HL-60/S4 treated with phorbol 12-myristate 13-acetate at 8.2 ng/mL for 4 days and 3 days (cell line): ENCODE measurements around the gene GMPR.

Experiments
- in situ Hi-C: fragments of 300-500 bp; cut with MboI; formaldehyde crosslinking; loops from 2 replicates; pipeline ENCODE4 v1.15.0; 2022; ENCODE audit warnings: low sequenced_read_pairs

GMPR gene

DNA sequence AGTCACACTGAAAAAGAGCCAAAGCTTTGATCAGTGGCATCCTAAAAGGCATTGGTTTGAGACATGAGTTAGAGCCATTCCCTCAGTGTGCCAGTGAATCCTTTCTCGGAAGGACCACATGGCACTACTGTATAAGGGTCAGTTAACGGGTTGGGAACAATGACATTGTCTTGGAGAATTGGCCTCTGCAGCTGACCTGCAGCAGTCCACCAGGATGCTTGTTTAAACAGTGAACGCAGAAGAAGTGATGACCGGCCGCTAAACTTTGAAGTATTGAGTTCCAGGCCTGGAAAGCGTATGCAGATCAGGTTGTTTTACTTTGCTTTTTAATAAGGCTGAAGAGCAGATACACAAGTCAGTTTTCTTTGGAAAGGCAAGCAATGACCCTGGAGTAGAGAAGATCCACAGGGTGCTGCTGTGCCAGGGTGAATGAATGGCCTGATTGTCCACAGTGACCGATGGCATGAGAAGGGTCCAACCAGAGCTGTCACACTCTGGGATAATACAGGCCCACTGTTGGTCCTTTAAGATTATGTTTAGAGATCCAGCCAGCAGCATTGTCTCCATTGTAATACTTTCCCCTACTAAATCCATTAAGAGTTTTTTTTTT, 57.8 kb downstream of the GMPR start:
- in situ Hi-C loops, result no loop called here

DNA sequence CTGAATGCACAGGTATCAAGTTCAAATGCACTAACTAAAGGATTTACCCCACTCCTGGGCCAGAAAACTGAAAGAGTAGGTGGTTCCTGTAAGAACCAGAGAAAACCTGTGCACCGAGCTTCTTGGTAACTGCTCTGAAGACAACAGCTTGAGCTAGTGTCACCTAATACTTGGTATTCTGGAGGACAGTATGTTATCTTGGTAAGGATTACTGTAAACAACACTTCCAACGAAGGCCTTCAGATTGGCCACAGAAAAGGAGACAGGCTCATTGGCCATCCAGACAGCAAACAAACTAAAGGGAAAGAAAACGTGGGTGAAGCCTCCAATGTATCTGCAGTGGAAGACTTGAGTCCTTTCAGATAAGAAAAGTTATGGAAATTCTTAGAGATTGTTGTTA, 61.5 kb downstream of the GMPR start:
- in situ Hi-C loops, result no loop called here

DNA sequence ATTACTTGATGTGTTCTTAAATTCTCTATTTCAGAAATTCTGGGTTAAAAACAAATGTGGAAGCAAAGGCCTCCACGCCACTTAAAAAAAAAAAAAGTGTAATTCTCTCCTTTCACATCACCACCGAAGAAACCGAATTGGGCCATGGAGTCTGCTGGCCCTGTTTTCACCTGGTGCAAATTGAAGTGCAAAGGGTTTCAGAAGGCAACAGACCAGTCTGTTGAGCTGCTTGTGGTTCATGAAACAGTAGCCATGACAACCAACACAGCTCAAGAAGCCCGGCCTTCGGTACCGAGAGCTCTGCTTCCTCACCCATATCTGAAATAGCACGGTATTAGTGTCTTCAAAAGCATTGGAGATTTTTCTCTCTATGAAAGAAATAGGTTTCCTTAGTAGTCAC, 63.1 kb downstream of the GMPR start:
- in situ Hi-C loops, result no loop called here

DNA sequence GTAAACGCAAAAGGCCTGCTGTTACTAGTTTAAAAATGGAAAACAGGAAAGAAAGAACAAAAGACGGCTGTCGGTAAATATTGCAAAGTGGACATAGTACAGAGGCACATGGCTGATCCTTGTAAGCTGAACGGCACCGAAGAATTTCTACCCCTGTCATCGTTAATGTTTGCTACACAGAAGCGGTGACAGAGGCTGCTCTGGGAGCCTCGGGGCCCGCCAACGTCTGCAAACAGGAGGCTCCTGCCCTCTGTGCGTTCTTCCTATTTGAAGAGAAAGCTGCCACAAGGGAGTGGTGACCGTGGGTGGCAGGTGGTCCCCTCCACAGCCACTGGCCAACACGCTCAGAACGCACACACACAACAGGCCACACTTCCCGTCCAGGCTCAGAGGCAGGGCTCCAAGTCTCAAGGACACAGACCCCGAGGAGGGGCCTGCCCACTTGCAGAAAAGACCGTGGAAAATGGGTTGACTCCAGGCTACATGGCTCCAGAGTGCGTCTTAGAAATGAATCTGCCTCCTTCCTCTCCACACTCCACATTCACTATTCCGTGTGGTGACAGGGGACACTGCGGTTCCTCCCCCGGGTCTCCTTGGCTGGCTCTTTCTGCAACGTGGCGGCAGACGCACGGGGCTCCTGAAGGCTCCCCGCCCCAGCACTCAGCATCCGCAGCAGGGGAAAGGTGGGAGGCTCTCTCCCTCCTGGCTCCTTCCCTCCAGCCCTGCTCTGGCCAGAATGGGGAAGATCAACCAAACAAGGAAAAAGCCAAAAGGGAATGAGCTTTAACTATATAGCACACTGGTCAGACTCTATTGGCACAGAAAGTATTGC, 64.5 kb downstream of the GMPR start:
- in situ Hi-C loops, result no loop called here

DNA sequence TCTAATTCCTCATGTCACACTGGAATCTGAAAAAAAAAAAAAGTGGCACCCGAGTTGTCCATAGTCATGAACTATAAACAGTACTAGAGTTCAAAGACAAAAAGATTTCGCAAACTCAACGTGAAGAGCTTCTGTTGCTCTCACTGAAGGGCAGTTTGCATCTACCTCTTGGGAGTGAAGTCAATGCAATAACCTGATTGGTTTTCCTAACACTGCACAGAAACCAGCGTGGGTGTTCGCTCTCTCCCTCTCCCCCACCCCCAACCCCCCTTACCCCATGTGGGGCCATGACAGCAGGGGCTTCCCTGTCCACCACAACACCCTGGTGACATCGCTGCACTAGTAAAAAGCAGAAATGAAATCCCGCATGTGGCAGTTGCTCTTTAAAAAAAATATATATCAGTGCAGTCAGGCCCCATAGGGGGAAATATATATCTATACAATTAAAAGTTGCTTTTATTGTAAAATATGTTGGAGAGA, 66.9 kb downstream of the GMPR start:
- in situ Hi-C loops, result no loop called here

DNA sequence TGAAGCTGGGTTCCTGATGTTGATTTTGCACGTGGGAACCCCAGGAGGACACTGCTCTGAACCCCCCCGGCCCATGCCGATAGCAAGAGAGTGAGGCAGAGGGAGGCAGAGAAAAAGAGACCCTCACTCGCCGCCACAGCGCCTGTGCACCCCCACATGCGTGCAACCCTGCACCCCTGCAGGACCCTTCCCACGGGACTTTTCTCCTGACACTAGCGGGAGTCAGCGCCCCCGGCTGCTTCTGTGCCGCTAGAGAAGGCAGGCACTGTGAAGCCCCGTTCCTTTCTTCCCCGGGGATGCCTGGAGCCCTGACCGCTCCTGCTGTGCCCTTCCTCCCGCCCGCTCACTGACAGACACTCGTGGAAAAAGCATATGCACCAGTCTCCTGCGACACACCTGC, 67.4 kb downstream of the GMPR start:
- in situ Hi-C loops, result no loop called here

DNA sequence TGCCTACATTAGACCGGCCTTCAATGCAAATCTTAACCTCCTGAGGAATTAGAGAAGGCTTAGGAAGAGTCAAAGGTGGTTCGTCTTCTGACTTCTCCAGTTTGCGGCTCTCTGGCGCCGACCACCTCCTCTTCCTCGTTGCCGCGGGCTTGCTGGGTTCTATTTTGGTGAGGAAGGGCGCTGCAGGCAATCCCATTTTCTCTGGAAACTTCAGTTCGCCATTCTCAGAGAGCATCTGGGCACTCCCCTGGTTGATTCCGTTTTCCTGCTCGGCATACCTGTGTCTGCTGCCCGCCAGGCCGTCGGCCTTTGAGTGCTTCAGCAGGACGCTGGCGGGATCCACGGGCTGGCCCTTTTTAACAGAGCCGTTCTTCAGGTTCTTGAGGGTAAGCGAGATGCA, 67.9 kb downstream of the GMPR start:
- in situ Hi-C loops, result no loop called here

DNA sequence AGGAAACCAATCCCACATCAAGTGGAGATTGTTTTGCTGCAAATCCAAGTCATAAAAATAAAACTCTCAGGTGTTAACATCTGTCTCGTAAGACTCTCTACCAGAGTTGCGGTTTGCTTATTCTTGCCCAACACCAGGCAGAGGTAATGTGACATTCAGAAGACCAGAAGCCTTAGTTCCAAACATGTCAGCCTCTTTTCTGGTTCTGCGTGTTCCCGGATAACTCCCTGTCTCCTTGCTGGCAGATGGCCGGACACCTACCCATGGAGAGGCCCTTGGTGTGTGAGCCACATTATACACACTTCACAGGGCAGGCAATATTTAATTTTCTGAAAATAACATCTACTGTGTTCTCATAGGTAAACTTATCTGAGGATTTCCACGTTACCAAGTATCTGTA, 73.4 kb downstream of the GMPR start:
- in situ Hi-C loops, result no loop called here

DNA sequence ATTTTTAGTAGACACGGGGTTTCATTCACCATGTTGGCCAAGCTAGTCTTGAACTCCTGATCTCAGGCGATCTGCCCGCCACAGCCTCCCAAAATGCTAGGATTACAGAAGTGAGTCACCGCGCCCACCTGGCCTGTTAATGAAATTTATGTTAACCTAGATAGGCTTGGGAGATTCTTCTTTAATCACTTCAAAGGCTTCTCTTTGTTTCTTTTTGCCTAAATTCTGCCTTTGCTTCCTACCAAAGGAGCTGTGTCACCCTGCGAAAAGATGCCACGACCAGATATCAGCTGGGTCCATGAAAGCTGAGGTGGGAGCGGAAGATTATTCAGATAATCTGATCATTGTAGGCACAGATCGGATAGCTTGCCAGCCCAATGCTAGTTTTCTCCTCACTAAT, 75.3 kb downstream of the GMPR start:
- in situ Hi-C loops, result no loop called here

DNA sequence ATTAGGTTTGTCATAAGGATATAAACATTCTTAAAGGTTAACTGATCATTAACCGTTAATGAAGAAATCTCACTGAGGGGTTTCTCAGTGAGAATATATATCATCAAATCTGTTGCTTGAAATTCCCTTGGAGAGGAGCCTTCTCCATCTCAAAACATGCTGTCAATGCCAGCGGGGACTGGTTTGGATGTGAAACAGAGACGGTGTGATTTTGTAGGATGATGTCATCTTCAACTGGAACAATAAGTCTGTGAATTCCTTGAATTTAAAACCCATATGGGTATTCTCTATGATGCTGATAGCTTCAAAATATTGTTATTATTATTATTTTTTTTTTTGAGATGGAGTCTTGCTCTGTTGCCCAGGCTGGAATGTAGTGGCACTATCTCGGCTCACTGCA, 75.9 kb downstream of the GMPR start:
- in situ Hi-C loops, result no loop called here

DNA sequence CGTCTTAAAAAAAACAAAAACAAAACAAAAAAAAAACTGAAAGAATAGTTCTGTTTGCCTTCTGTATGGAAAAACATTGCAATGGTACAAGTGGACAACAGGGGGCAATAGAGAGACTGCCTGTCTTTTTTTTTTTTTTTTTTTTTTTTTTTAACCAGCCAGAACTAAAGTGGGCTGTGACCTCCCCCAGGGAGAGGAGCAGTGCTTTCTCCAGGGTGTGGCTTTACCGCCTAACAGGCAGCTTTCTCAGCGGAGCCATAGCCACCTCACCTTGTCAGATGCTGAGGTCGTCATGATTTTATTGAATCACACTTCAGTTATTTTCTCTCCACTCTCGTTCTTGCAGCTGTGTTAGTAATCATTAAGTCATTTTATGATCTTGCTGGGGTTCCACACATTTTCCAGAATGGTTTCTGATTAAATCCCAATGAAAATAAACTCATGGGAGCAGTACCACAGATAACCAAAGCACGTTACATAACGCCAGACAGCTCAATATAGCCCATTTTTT, 78.4 kb downstream of the GMPR start:
- in situ Hi-C loops, result no loop called here

DNA sequence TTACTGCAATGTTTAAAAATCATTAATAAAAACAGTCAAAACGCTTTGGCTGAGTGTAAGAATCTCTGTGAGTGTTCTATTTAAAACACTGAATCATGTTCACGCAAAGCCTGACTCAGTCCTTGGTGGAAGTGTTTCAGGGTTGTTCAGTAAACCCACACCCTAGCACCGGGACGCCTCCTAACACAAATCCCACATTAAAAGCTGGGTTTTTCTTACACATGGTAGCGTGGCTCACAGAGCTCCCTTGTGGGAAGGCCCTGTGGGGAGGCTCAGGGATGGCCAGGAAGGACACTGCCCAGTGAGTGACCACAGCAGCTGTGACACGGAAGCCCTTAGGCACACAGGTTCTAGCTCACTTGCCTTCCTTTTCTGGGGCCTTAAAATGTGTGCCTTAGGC, 80.2 kb downstream of the GMPR start:
- in situ Hi-C loops, result no loop called here

DNA sequence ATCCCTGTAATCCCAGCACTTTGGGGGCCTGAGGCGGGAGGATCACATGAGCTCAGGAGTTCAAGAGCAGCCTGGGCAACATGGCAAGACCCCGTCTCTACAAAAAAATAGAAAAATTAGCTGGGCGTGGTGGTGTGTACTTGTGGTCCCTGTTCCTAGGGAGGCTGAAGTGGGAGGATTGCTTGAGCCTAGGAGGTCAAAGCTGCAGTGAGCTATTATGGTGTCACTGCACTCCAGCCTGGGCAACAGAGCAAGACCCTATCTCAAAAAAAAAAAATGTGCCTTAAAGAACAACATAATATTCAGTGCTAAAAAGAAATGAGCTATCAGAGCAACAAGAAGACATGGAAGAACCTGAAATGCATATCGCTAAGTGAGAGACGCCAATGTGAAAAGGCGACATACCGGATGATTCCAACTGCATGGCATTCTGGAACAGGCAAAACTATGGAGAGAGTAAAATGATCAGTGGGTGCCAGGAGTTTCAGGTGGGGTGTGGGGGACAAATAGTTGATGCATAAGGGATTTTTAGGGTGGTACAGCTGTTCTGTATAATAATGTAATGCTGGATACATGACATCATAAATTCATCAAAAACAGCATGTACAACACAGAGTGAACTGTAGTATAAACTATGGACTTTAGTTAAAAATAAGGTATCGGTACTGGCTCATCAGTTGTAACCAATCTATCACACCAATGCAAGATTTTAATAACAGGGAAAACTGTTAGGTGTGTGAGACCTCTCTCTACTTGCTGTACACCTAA, 80.8 kb downstream of the GMPR start:
- in situ Hi-C loops, result no loop called here

DNA sequence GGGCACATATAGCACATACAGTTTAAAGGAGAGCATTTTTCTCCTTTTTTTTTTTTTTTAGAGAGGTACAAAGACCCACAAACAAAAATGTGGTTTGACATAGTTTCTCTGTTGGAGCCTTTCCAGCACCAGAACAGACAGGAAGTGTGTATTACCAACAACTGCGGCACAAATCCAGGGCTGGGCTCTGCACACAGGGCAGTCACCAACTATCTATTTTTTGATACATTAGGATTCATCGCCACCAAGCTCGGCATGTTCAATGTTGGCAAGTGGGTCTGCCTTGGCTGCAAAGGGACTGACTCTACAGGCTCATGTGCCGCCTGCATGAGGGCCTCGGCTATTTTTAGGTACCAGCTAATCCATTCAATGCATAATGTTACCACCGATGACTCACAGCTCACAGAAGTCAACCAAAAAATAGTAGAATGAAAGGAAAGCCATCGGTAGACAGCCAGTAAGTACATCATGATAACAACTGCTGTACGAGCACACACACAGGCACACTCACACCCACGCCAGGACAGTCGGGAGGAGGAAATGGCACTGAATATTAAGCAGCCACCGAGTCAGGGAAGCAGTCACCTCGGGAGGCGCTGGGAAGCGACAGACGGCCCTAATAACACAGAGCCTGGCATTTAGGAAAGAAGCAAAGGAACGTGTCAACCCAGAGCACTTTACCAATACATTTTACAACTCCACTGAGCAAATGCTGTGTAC, 81.6 kb downstream of the GMPR start:
- in situ Hi-C loops, result no loop called here

DNA sequence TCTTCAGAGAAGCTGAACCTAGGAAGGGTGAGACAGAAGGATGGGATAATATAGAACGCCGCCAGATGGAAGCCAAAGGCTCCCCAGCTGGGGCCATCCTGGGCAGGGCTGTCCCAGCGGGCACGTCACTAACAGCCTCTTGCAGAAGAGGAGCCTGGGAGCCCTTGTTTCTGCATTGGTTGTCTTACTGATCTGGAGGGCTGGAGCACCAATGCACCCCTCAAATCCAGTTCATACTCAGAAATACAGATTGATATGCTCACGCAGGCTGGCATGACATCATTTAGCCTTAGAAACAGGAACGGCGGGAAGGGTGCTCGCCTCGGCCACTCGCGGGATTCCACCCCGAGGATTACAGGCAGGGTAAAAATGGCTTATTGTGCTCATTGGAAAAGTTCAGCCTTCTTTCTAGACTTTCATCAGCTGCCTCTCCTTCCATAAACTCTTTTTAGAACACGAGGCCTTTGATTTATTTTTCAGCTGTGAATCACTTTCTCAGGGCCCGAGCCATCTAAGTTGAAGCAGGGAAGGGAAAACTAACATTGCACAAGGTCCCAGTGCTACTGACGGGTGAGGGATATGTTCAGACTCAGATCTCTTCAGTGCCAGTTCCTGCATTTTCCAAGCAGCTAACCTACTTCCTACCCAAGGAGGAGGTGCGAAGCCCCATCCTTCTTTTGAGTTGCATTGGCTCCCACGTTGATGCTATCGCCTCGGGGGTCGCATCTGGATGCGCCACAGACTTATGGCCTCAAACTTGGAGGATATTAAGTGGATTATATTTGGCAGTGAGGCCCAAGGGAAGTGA, 82.3 kb downstream of the GMPR start:
- in situ Hi-C loops, result no loop called here

DNA sequence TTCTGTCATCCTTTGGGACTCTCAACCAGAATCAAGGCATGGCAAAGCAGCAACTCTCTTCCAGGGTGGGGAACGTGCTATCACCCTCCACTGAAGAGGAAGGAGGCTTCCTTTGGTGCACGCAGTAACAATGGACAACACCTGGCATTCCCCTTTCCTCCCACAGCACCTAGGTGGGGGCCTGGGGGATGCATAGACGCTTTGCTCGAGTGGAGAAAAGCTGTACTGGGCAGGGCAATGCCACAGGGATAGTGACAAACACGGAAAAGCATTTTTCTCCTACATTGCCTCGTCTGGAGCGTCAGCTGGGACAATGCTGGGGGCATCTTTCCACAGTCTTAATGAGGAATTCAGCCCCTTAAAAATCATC, 82.9 kb downstream of the GMPR start:
- in situ Hi-C loops, result no loop called here

DNA sequence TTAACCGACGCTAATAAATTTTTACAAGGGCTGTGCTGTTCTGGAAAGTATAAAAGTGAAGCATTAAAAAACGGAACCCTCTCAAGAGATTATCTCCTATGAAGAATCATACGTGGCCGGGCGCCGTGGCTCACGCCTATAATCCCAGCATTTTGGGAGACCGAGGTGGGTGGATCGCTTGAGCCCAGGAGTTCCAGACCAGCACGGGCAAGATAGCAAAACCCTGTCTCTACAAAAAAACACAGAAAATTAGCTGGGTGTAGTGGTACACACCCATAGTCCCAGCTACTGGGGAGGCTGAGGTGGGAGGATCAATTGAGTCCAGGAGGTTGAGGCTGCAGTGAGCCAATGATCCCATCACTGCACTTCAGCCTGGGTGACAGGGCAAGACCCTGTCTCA, 83.4 kb downstream of the GMPR start:
- in situ Hi-C loops, result no loop called here

DNA sequence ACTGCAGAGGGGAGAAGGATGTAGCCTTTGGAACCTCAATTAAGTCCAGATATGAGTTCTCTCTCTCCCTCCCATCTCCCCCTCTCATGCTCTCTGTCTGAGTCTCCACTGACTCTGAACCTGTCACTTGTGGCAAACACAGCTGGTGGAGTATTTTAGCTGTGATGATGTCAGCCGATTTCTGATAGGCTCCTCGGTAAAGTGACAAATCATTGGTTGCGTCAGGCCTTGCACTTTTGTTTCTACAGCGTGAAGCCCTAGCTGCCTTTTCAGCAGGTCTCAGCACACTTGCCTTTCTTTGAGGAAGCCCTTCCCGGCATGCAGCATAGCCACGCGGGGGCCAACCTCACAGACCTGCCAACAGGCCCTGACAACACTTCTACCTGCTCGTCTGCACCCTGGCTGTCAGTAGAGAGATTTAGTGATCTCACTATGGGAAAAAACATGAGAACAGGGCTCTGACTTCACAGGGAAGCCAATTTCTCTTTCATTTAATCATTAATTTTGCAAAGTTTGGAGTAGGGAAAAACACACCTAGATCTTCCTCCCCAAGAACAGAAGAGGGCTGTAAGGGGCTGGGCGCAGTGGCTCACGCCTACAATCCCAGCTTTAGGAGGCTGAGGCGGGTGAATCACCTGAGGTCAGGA, 84.4 kb downstream of the GMPR start:
- in situ Hi-C loops, result no loop called here

DNA sequence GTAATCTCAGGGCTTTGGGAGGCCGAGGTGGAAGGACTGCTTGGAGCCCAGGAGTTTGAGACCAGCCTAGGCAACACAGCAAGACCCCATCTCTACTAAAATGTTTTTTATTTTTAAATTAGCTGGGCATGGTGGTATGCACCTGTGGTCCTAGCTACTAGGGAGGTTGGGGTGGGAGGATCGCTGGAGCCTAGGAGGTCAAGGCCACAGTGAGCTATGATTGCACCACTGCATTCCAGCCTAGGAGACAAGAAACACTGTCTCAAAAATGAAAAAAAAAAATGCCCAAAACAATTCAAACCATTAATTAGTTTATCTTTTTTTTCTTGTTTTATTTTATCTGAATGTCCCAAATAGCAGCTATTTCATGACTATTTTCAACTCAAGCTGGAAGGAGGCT, 85.8 kb downstream of the GMPR start:
- in situ Hi-C loops, result no loop called here
